Ovary (tissue), 9 donors: ENCODE data around the gene USP51. TPM values are rescaled to one million over a fixed set of nuclear protein-coding genes. Genes with fewer than 3 reads are reported as not detected.

Experiments used
- DNase-seq, 5 donors: peaks; one replicate each; pipeline ENCODE4 v3.0.0-alpha.2; 2019 to 2020
- H3K27ac ChIP-seq, 2 donors: fragments of 200-600 bp; one replicate each; pipeline versions ENCODE4 v1.5.1 to v1.8.0; 2019 to 2022
- H3K27me3 ChIP-seq: fragments of 200-600 bp; one replicate; pipeline ENCODE4 v1.8.0; 2022
- H3K36me3 ChIP-seq: fragments of 200-600 bp; sonication (generic); one replicate; pipeline ENCODE4 v1.5.1; 2019
- H3K4me1 ChIP-seq: one replicate; pipeline ENCODE4 v1.8.1; 2013; ENCODE audit warnings: mild to moderate bottlenecking, moderate library complexity; ENCODE audit not compliant: insufficient read depth
- H3K4me3 ChIP-seq: fragments of 200-600 bp; sonication (generic); one replicate; pipeline ENCODE4 v1.5.1; 2017
- H3K9me3 ChIP-seq, 2 donors: fragments of 200-600 bp in 1 of 2; sonication (generic) in 1 of 2; one replicate each; pipeline versions ENCODE4 v1.5.1 to v1.8.1; 2013 to 2019; ENCODE audit warnings: mild to moderate bottlenecking in 1 of 2, moderate library complexity in 1 of 2
- EP300 ChIP-seq: sonication (generic); formaldehyde crosslinking; IDR thresholded peaks from one replicate; pipeline ENCODE4 v1.6.1; 2017; ENCODE audit warnings: antibody characterized with exemption
- POLR2A ChIP-seq: fragments of 450-650 bp; IDR thresholded peaks from one replicate; pipeline ENCODE4 v1.6.1; 2017; ENCODE audit warnings: antibody characterized with exemption, mild to moderate bottlenecking, moderate library complexity
- WGBS, 3 donors: extraction: QIAGEN DNeasy Blood & Tissue Kit in 1 of 3; methylation state at CpG; one replicate each; pipeline versions ENCODE4 v1.1.5 to v1.1.7; 2013 to 2017; 5-methylcytosine and 5-hydroxymethylcytosine counted together
- intact Hi-C, 4 donors: fragments of 100-400 bp; cut with DNase I; formaldehyde crosslinking; loops; one replicate each; pipeline versions ENCODE4 v1.11.0 to v1.15.1; 2022 to 2023
- polyA plus RNA-seq, 2 donors: library from polyadenylated mRNA; stranded (reverse); fragments of 200-250 nt in 1 of 2; fragments of 350-450 nt in 1 of 2; fragmentation: Illumina TruSeq in 1 of 2; extraction: RNeasy Lipid Tissue Mini Kit (QIAGEN cat#74804) in 1 of 2; gene quantifications; one replicate each; pipeline ENCODE4 v1.2.3, GENCODE V29; 2013 to 2014
- total RNA-seq, 7 donors: library from RNA; depleted of rRNA in 2 of 7; stranded (reverse); fragments of >200 nt in 2 of 7; fragmentation: NEBNext Ultra II Directional in 3 of 7; extraction: Animal tissue kit (Norgen Biotek cat#: 25700) in 3 of 7; gene quantifications; one replicate each; pipeline versions ENCODE4 v1.1.0 to v1.2.4, GENCODE V29; 2016 to 2023
- TF ChIP-seq, protein P1 (sequence below), 3 donors: fragments of 450-650 bp in 2 of 3; fragments of 200-600 bp in 1 of 3; IDR thresholded peaks; one replicate each; pipeline versions ENCODE4 v1.5.1 to v1.8.0; 2016 to 2022; ENCODE audit warnings: antibody characterized with exemption in 3 of 3, mild to moderate bottlenecking in 1 of 3
- donor health status: DM: no; HTN: no; CAD: no; lungs with moderate emphysema.
- donor health status: DM: no; HTN: no; CAD: no.
- donor health status: Bipolar disorder and iron deficiency.
- donor health status: DM: yes; HTN: yes; CAD: no.
- donor health status: DM: no; HTN: no; CAD: no.
- donor health status: DM: yes; HTN: yes; CAD: no.

Gene USP51
- total and polyA plus RNA-seq, 9 donors = 2.8 to 12.1 (median 8.1) TPM

DNA sequence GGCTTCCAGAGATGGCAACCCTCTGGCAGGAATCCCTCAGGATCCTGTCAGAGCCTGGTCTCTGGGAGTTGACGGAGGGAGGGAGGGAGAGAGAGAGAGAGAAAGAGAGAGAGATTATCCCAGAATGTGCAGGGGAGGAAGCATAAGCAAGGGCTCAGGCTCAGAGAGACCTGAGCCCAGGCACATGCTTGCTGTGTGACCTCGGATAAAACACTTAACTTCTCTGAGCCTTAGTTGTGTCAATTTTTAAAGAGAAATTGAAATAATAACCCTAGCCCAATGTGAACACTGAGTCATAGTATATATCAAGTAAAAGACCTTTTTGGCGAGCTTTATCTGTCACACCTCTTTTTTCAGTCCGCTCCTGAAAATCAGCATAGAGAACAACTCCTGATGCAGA, 473 bp upstream of the USP51 start:
- Histone ChIP-seq H3K27me3 (no peaks in the 10 kb centered on the region), H3K27ac (peak overlapping the region; percentile 92 to 93), H3K4me3 (peak overlapping the region; percentile 61), H3K4me1 (no peaks in the 10 kb centered on the region), H3K9me3 (no peaks in the 10 kb centered on the region), H3K36me3 (no peaks in the 10 kb centered on the region)
- no peak for DNase-seq
- 57 to 73% (median 58%) methylated on average over 4 of the region's 4 CpGs for whole genome bisulfite sequencing, 3 donors
- intact Hi-C loops = no loop called here
- no peak for TF ChIP-seq EP300
- no peak for TF ChIP-seq POLR2A
- TF ChIP-seq, protein P1, sequence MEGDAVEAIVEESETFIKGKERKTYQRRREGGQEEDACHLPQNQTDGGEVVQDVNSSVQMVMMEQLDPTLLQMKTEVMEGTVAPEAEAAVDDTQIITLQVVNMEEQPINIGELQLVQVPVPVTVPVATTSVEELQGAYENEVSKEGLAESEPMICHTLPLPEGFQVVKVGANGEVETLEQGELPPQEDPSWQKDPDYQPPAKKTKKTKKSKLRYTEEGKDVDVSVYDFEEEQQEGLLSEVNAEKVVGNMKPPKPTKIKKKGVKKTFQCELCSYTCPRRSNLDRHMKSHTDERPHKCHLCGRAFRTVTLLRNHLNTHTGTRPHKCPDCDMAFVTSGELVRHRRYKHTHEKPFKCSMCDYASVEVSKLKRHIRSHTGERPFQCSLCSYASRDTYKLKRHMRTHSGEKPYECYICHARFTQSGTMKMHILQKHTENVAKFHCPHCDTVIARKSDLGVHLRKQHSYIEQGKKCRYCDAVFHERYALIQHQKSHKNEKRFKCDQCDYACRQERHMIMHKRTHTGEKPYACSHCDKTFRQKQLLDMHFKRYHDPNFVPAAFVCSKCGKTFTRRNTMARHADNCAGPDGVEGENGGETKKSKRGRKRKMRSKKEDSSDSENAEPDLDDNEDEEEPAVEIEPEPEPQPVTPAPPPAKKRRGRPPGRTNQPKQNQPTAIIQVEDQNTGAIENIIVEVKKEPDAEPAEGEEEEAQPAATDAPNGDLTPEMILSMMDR (IDR thresholded peaks at IDR 0.05) = no peak

DNA sequence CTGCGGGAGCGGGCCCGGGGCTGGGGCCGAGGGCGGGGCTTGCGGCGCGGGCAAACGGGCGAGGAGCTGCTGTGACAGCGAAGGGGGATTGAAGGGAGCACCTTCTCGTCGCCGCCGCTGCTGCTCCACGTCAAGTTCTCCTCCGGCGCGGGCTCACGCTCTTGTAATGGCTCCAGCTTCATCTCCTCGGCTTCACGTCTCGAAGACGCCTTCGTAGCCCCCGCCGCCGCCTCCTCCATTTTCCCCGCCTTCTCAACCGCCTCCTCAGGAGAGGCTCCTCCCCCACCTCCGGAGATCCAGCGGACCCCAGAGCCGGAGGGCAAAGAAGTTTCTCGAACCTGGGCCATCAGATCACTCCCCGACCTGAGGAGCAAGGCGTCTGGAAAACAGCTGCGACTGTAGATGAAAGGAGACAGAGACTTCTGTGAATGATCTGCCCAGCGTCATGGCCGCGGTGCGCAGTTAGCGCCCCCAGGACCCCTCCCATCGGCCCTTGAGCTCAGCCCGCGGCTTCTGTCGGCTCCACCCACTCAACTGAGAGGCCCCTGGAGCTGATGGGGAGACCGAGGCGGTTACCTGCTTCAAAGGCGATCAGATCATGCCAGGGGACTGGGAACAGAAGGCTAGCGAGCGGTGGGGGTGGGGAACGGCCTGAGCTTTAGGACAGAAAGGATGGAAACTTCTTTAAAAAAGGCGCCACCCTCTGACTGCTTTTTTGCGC, 895 bp downstream of the USP51 start:
- Histone ChIP-seq H3K36me3 (no peaks in the 10 kb centered on the region), H3K4me1 (no peaks in the 10 kb centered on the region), H3K27me3 (no peaks in the 10 kb centered on the region), H3K9me3 (no peaks in the 10 kb centered on the region), H3K27ac (peak overlapping the region; percentile 92 to 93), H3K4me3 (peak overlapping the region; percentile 61)
- TF ChIP-seq POLR2A = peak; percentile 36
- TF ChIP-seq, protein P1 (IDR thresholded peaks at IDR 0.05) = no peak
- 29 to 35% (median 29%) methylated on average over 46 to 54 of the region's 54 CpGs for WGBS, 3 donors
- intact Hi-C loops = no loop called here
- DNase-seq = peak; percentile 67 to 83 (median 78)

DNA sequence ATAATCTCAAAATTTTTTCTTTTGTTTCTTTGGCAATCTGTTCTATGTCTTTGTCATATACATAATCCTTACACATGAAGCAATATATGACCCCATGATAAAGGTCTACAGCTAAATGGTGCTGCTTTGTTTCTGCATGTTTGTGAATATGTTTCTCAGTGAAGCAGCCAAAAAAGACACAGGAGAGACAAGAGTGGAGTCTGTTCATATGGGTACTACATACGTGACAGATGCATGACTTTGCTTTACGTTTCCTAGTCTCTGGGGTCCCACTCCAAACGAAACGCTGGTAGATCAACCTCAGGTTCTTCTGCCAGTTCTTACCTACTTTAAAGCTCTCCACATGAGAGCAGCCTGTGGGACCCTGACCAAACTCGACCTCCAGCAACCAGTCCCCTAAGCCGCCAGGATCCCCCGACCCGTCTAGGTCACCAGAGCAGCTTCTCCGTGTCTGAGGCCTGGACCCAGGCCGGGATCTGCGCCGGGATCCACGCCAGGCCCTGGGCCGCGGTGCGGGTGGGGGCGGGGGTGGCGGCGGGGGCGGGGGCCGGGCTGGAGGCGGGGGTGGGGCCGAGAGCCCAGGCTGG, 1.5 kb downstream of the USP51 start:
- WGBS, 3 donors = 26 to 37% (median 31%) methylated on average over 18 to 23 of the region's 23 CpGs
- TF ChIP-seq POLR2A = no peak
- TF ChIP-seq, protein P1 (IDR thresholded peaks at IDR 0.05) = no peak
- no peak for TF ChIP-seq EP300
- Histone ChIP-seq H3K4me1 (no peaks in the 10 kb centered on the region), H3K27ac (peak overlapping the region; percentile 92 to 93), H3K9me3 (no peaks in the 10 kb centered on the region), H3K4me3 (peak overlapping the region; percentile 61), H3K27me3 (no peaks in the 10 kb centered on the region), H3K36me3 (no peaks in the 10 kb centered on the region)
- intact Hi-C loops = no loop called here
- no peak for DNase-seq

DNA sequence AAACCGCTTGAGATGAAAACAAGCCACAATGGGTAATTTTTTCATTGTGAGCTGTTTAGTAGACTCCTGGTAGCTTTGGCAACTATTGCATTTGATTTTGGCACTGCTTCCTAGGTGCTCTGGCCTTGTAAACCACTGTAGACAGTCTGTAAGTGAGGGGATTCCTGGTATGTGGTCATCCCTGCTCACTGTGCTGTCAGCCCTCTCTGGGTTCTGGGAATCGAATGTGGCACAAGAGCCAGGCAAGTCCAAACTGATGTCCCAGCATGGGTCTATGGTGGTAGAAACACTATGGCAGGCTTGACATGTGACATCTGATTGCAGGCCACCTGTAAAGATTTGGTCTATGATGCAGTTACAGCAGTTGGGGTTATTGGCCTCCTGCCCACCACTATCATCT, 2.5 kb downstream of the USP51 start:
- Histone ChIP-seq H3K4me3 (no peak overlapping the region), H3K9me3 (no peaks in the 10 kb centered on the region), H3K27ac (no peak overlapping the region), H3K36me3 (no peaks in the 10 kb centered on the region), H3K27me3 (no peaks in the 10 kb centered on the region), H3K4me1 (no peaks in the 10 kb centered on the region)
- DNase-seq = peak in 1 of 5 donors; percentile 20
- intact Hi-C loops = no loop called here
- no peak for TF ChIP-seq EP300
- TF ChIP-seq, protein P1 (IDR thresholded peaks at IDR 0.05) = no peak
- TF ChIP-seq POLR2A = no peak
- 71 to 85% (median 85%) methylated on average over 2 of the region's 2 CpGs for WGBS, 3 donors
